Measurements from ENCODE around the gene KRTAP4-1.
"Not testable (repeated sequence)": the region's sequence is repeated elsewhere in the genome, so short reads cannot be mapped to it uniquely, and the experiment has no call there.

KRTAP4-1 gene

GRCh38 chr17:41184480-41184961 is at the start of gene KRTAP4-1:
Gene KRTAP4-1 (minus strand): TSS chr17:41184911. CDS start chr17:41184854, 57 bp downstream.
- no peak for TF ChIP-seq CTCF (IDR thresholded peaks at IDR 0.05; ENCODE audit: control extremely low read depth, extremely low read depth, low read depth, missing control alignments)
- ChIA-PET CTCF (no interaction called here), POLR2A (no interaction called here)
- DNase-seq (ENCODE audit: extremely low spot score), result no peak

GRCh38 chr17:41232399-41233105 is 47.8 kb upstream of the KRTAP4-1 start, which contains the start of gene KRTAP9-3:
Gene KRTAP9-3 (plus strand): TSS chr17:41232449. CDS start chr17:41232502, 53 bp downstream.
- CTCF ChIA-PET; DNase-seq (ENCODE audit: extremely low spot score); POLR2A ChIA-PET: not testable (repeated sequence)

GRCh38 chr17:41231731-41232130 is 47.0 kb upstream of the KRTAP4-1 start:
- TF ChIP-seq CTCF (IDR thresholded peaks at IDR 0.05; ENCODE audit: control extremely low read depth, extremely low read depth, low read depth, missing control alignments), result no peak
- POLR2A ChIA-PET, result no interaction called here
- DNase-seq (ENCODE audit: extremely low spot score), result no peak
- CTCF ChIA-PET, result no interaction called here

- ChIA-PET CTCF (no interaction called here), POLR2A (no interaction called here)
- TF ChIP-seq CTCF (IDR thresholded peaks at IDR 0.05; ENCODE audit: control extremely low read depth, extremely low read depth, low read depth, missing control alignments), result no peak
- no peak for DNase-seq (ENCODE audit: extremely low spot score)
Measured at GRCh38 chr17:41230094-41230493, 45.4 kb upstream of the KRTAP4-1 start.

GRCh38 chr17:41226598-41227095 is 41.9 kb upstream of the KRTAP4-1 start, which contains the start of gene KRTAP9-2:
Gene KRTAP9-2 (plus strand): TSS chr17:41226648. CDS start chr17:41226655, 7 bp downstream.
- DNase-seq (ENCODE audit: extremely low spot score); POLR2A ChIA-PET; CTCF ChIA-PET: not testable (repeated sequence)

GRCh38 chr17:41226051-41226450 is 41.3 kb upstream of the KRTAP4-1 start:
- ChIA-PET CTCF (no interaction called here), POLR2A (no interaction called here)
- no peak for TF ChIP-seq CTCF (IDR thresholded peaks at IDR 0.05; ENCODE audit: control extremely low read depth, extremely low read depth, low read depth, missing control alignments)
- DNase-seq (ENCODE audit: extremely low spot score), result no peak

GRCh38 chr17:41223821-41224220 is 39.1 kb upstream of the KRTAP4-1 start:
- CTCF ChIA-PET, result no interaction called here
- TF ChIP-seq CTCF (IDR thresholded peaks at IDR 0.05; ENCODE audit: control extremely low read depth, extremely low read depth, low read depth, missing control alignments), result no peak
- POLR2A ChIA-PET, result no interaction called here
- DNase-seq (ENCODE audit: extremely low spot score), result no peak

Data from GM10248 (cell line).